Measurements from ENCODE around the gene GEMIN4.
"Not testable (repeated sequence)": the region's sequence is repeated elsewhere in the genome, so short reads cannot be mapped to it uniquely, and the experiment has no call there.

GEMIN4 gene

DNA sequence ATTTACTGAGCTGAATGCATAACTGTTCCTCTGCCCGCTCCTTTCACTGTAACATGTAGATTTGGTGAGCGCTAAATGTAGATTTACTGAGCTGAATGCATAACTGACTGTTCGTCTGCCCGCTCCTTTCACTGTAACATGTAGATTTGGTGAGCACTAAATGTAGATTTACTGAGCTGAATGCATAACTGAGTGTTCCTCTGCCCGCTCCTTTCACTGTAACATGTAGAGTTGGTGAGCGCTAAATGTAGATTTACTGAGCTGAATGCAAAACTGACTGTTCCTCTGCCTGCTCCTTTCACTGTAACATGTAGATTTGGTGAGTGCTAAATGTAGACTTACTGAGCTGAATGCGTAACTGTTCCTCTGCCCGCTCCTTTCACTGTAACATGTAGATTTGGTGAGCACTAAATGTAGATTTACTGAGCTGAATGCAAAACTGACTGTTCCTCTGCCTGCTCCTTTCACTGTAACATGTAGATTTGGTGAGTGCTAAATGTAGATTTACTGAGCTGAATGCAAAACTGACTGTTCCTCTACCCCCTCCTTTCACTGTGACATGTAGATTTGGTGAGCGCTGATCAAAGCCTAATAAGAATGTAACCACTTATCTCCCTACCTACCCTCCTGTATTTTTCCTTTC is 3.4 kb upstream of the GEMIN4 start:
- not testable (repeated sequence) for H3K4me3 Mint-ChIP-seq, H3K27me3 Mint-ChIP-seq, H3K27ac Mint-ChIP-seq, H3K9me3 Mint-ChIP-seq, ATAC-seq
- H3K36me3 Mint-ChIP-seq: peaks cover 35% of the 10 kb centered on the region
- peaks cover 18% of the 10 kb centered on the region for H3K4me1 Mint-ChIP-seq

DNA sequence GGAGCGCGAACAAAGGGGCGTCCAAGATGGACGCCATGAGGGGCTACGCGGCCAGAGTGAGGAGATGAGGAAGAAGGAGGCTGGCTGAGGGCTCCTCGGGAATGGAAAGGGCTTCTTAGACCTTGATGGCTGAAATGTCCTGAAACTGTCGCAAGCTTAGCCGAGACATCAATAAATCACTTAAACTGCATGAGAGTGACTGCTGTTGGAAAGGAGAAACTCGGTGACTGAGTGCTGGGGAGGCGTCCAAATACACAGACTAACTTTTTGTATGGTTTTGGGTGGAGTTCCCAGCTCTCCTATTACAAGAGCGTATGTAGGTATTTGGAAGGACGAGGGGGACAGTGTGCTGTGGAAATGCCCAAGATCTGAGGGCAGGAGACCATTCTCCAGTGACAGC is 1.4 kb upstream of the GEMIN4 start:
- H3K9me3 Mint-ChIP-seq: no peaks in the 10 kb centered on the region
- H3K27me3 Mint-ChIP-seq: no peaks in the 10 kb centered on the region
- peaks cover 35% of the 10 kb centered on the region for H3K4me1 Mint-ChIP-seq
- H3K36me3 Mint-ChIP-seq: peaks cover 29% of the 10 kb centered on the region
- ATAC-seq: no peak
- no peak overlapping the region for H3K27ac Mint-ChIP-seq
- H3K4me3 Mint-ChIP-seq: no peak overlapping the region

DNA sequence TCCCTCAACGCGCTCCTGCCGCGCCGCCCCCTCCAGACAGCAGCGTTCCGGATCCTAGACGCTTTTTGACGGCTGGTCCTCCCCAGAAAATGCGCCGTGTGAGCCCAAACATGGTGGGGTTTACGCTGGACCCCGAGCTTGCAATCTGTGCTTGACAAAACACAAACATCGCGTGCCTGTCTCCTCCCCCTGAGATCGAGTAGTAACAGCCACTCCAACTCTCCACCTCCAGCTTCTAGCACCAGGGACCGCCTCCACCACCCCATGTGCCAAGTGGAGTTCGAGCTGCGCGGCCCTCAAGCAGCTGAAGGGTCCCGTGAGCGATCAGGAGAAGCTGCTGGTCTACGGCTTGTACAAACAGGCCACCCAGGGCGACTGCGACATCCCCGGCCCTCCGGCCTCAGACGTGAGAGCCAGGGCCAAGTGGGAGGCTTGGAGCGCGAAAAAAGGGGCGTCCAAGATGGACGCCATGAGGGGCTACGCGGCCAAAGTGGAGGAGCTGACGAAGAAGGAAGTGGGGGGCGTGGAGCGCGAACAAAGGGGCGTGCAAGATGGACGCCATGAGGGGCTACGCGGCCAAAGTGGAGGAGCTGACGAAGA is 656 bp upstream of the GEMIN4 start:
- Mint-ChIP-seq H3K27me3 (no peaks in the 10 kb centered on the region), H3K27ac (peak overlapping the region; percentile 99), H3K9me3 (no peaks in the 10 kb centered on the region), H3K4me1 (peaks cover 38% of the 10 kb centered on the region), H3K4me3 (peak overlapping the region; percentile 98), H3K36me3 (peaks cover 36% of the 10 kb centered on the region)
- peak; percentile 13 for ATAC-seq

DNA sequence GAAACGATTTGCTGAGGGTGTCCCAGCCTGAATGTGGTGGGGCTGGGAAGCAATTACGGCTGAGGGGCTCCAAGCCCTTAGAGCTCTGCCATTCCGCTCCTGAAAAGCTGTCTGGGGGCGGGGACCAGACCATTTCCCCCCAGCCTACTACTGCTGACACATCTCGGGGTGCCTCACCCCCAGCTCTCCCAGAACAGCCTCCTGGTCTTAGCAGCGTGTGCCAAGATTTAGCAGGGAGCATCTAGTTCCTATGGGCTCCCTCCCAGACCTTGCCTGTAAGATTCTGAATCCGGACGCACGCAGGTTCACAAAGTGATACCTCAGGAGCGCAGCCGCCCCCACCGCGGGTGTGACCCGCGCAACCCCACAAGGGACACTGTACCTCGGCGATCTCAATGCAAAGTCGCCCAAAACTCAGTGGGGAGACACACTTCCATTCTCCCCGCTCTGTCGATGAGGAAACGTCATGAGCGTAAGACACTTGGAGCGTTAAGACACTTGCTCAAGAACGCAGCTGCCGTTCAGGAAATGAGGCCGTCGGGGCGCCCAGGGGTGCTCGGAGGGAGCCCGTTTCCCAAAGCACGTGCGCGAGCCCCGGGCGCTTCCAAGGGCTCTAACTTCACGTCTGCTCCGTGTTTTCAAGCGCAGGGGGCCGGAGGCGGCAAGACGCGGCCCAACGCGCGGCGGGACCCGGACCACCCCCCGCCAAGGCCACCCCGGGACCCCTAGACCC is 629 bp downstream of the GEMIN4 start:
- Mint-ChIP-seq H3K27ac (peak overlapping the region; percentile 99), H3K27me3 (no peaks in the 10 kb centered on the region), H3K4me3 (peak overlapping the region; percentile 98), H3K36me3 (peaks cover 36% of the 10 kb centered on the region), H3K9me3 (no peaks in the 10 kb centered on the region), H3K4me1 (peaks cover 38% of the 10 kb centered on the region)
- peak; percentile 67 for ATAC-seq

DNA sequence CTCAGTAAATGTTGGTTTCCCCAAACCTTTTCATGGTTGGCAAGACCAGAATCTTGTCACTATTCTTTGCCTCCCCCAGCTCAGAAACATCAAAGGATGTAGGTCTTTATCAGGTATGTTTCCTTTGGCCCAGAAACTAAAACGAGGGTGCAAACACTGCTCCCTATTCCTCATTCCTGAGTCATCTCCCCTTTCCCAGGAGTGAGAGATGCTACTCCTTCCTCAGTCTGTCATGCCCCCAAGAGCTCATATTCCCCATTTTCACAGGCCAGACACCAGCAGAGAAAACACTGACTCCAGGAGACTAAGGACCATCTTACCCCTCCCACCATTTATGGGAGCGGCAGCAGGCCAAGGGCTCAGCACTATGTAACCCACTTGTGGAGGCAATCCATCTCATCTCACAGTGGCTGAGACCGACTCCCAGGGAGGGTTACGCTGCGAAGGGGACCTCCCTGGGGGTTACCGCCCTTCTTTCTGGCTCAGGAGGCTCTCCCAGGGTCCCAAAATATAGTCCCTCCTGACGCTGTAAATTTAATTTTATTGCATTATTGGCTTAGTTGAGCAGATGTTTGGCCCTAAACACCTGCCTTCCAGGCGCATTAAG is 1.5 kb downstream of the GEMIN4 start:
- H3K9me3 Mint-ChIP-seq: no peaks in the 10 kb centered on the region
- peaks cover 32% of the 10 kb centered on the region for H3K36me3 Mint-ChIP-seq
- H3K27ac Mint-ChIP-seq: peak overlapping the region; percentile 99
- no peaks in the 10 kb centered on the region for H3K27me3 Mint-ChIP-seq
- no peak for ATAC-seq
- H3K4me3 Mint-ChIP-seq: peak overlapping the region; percentile 98
- H3K4me1 Mint-ChIP-seq: peaks cover 38% of the 10 kb centered on the region

DNA sequence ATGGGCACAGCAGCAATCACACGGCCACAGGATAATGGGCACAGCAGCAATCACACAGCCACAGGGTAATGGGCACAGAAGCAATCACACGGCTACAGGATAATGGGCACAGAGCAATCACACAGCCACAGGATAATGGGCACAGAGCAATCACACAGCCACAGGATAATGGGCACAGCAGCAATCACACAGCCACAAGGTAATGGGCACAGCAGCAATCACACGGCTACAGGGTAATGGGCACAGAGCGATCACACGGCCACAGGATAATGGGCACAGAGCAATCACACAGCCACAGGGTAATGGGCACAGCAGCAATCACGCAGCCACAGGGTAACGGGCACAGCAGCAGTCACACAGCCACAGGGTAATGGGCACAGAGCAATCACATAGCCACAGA is 2.7 kb downstream of the GEMIN4 start:
- not testable (repeated sequence) for ATAC-seq, H3K27me3 Mint-ChIP-seq, H3K27ac Mint-ChIP-seq, H3K4me3 Mint-ChIP-seq, H3K9me3 Mint-ChIP-seq
- Mint-ChIP-seq H3K4me1 (peaks cover 38% of the 10 kb centered on the region), H3K36me3 (peaks cover 42% of the 10 kb centered on the region)

DNA sequence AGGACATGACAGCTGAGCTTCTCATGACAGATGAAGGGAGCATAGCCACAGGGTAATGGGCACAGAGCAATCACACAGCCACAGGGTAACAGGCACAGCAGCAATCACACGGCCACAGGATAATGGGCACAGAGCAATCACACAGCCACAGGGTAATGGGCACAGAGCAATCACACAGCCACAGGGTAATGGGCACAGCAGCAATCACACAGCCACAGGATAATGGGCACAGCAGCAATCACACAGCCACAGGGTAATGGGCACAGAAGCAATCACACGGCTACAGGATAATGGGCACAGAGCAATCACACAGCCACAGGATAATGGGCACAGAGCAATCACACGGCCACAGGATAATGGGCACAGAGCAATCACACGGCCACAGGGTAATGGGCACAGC is 3.5 kb downstream of the GEMIN4 start:
- H3K4me3 Mint-ChIP-seq, H3K27me3 Mint-ChIP-seq, H3K27ac Mint-ChIP-seq, ATAC-seq, H3K9me3 Mint-ChIP-seq: not testable (repeated sequence)
- H3K36me3 Mint-ChIP-seq: peaks cover 50% of the 10 kb centered on the region
- peaks cover 38% of the 10 kb centered on the region for H3K4me1 Mint-ChIP-seq

DNA sequence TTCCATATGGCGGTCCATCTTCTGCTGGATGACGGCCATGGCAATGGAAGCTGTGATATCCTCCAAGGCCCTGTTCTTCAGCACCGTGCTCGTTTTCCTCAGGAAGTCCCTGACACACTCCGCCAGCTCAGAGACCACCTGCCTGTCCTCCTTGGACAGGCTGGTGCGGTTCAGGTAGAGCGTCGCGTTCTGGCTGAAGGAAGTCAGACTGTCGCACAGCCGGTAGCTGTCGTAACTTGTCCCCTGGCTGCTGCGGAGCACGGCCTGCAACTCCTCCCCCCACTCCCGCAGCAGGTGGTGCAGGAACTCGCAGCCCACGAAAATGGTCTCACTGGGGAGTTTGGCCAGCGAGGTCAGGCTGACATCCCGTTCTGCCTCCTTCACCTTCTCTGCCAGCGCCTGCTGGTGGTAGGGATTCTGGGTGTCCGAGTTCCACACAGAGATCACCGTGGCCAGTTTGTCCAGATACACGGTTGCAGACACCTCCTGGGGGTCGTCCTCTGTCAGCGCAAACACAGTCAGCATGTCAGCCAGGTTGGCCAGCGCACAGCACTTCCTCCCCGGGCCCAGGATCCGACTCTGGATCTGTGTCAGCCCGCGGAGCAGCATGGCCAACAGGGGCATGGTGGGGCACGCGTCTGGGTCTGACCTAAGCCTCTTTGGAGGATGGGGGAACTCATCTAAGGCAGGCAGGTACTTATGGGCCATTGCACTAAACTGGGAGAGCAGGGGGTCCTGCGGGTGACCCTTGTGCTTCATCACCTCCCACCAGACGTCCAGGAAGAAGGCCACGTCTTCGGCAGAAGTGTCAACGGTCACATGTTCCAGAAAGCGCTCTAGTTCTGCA is 5.1 kb downstream of the GEMIN4 start:
- H3K36me3 Mint-ChIP-seq: peaks cover 58% of the 10 kb centered on the region
- no peaks in the 10 kb centered on the region for H3K9me3 Mint-ChIP-seq
- H3K27ac Mint-ChIP-seq: no peak overlapping the region
- no peak for ATAC-seq
- no peaks in the 10 kb centered on the region for H3K27me3 Mint-ChIP-seq
- H3K4me3 Mint-ChIP-seq: no peak overlapping the region
- H3K4me1 Mint-ChIP-seq: peaks cover 32% of the 10 kb centered on the region

DNA sequence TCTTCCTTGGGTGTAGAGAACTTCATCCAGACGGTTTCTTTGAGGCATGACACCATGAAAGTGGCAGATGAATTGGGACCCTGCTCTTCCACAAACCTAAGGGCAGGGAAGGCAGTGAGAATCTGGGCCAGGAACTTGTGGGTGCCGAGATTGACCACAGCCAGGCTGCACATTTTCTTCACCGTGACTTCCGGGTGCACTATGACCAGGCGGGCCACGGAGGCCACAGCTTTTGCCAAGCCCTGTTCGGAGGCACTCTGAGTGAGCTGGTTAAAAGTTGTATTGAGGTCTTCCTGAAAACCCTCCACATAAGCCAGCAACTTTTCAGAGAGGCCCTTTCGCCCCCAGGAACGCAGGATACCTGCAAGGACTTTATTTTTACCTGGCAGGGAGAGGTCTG is 5.9 kb downstream of the GEMIN4 start:
- no peaks in the 10 kb centered on the region for H3K9me3 Mint-ChIP-seq
- no peaks in the 10 kb centered on the region for H3K27me3 Mint-ChIP-seq
- no peak for ATAC-seq
- no peak overlapping the region for H3K4me3 Mint-ChIP-seq
- H3K27ac Mint-ChIP-seq: no peak overlapping the region
- peaks cover 61% of the 10 kb centered on the region for H3K36me3 Mint-ChIP-seq
- peaks cover 33% of the 10 kb centered on the region for H3K4me1 Mint-ChIP-seq

DNA sequence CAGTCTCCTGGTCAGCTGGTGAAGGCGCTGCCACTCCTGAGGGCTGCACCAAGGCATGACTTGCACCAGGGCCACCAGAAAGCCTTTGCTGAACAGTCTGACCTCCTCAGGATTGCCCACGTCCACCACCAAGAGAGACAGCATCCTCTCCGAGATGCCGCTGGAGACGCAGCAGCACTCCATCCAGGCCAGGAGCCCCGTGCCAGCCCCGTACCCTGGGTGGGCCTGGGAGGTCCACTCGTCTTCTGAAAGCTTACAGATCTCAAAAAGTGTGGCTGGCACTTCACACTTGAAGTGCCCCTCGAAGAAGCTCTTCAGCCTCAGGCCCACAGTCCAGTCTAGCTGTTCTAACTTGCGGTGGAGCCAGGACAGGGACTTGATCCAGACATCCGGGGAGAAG is 6.7 kb downstream of the GEMIN4 start:
- no peak for ATAC-seq
- Mint-ChIP-seq H3K36me3 (peaks cover 61% of the 10 kb centered on the region), H3K4me3 (no peak overlapping the region), H3K4me1 (peaks cover 33% of the 10 kb centered on the region), H3K27ac (no peak overlapping the region), H3K9me3 (no peaks in the 10 kb centered on the region), H3K27me3 (no peaks in the 10 kb centered on the region)

DNA sequence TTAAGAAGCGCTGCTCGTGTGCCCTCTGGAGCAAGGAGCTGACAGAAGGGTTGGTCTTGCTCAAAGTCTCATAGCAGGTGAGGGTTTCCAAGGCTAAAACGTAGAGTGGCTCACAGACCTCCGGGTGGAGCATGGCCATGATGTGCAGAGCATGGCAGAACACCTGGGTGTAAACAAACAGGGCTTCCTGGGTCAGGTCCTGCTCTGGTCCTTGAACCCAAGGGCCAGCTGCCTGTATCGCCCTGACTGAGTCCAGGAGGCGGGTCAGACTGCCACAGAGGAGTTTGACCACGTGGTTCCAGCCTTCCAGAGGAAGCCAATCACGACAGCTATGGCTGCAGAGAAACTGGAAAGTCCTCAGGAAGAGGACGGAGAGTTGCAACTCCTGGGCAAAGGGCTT is 7.1 kb downstream of the GEMIN4 start:
- peaks cover 32% of the 10 kb centered on the region for H3K4me1 Mint-ChIP-seq
- H3K9me3 Mint-ChIP-seq: no peaks in the 10 kb centered on the region
- H3K36me3 Mint-ChIP-seq: peaks cover 57% of the 10 kb centered on the region
- no peak overlapping the region for H3K4me3 Mint-ChIP-seq
- ATAC-seq: no peak
- H3K27me3 Mint-ChIP-seq: no peaks in the 10 kb centered on the region
- no peak overlapping the region for H3K27ac Mint-ChIP-seq

DNA sequence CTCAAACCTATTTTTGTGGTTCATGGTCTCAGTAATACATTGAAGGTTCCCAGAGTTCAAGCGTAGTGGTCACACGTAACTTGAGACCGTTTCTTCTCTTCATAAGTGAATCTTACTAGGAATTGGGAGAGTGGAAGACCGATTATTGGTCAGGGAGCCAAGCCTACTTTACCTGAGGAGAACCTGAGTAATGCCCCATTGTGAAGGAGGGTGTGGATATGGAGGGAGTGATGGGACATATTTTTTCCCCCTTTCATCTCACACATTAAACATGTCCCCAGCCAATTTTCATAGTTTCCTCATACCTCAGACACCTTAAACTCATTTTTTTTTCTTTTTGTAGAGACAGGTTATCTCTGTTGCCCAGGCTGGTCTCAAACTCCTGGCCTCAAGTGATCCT is 8.9 kb downstream of the GEMIN4 start:
- H3K27me3 Mint-ChIP-seq: no peaks in the 10 kb centered on the region
- H3K4me3 Mint-ChIP-seq: no peak overlapping the region
- H3K4me1 Mint-ChIP-seq: peaks cover 21% of the 10 kb centered on the region
- no peak for ATAC-seq
- no peaks in the 10 kb centered on the region for H3K9me3 Mint-ChIP-seq
- H3K27ac Mint-ChIP-seq: no peak overlapping the region
- peaks cover 57% of the 10 kb centered on the region for H3K36me3 Mint-ChIP-seq

DNA sequence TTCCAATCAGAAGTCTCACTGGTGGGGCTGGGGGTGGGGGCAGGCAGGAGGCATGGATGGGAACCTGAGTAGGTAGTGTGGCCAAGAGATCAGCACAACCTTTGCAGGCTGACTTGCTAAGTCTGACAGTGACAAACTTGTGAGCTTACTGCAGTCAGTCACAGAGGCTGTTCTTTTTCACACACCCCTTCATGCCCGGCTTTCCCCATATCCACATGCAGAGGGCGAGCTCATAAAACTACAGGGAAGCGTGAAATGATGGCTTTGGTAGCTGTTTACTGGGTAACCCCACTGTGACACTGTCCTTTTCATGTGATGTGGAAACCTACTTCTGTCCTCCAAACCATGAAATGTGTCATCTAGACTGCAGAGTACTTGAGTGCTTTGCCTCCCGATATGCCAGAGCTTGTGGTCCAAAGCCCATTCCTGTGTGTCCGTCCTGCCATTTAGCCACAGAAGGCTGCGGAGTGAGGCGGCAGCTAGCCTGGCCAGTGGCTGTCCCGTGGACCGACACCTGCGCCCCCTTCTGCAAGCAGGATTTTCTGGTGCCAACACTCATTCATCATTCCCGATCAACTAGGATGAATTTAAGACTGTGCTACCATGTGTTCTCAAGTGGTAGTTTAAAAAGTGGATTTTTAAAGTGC is 9.8 kb downstream of the GEMIN4 start:
- H3K4me3 Mint-ChIP-seq: no peak overlapping the region
- no peak for ATAC-seq
- peaks cover 53% of the 10 kb centered on the region for H3K36me3 Mint-ChIP-seq
- H3K27me3 Mint-ChIP-seq: no peaks in the 10 kb centered on the region
- no peaks in the 10 kb centered on the region for H3K9me3 Mint-ChIP-seq
- no peak overlapping the region for H3K27ac Mint-ChIP-seq
- H3K4me1 Mint-ChIP-seq: peaks cover 20% of the 10 kb centered on the region

DNA sequence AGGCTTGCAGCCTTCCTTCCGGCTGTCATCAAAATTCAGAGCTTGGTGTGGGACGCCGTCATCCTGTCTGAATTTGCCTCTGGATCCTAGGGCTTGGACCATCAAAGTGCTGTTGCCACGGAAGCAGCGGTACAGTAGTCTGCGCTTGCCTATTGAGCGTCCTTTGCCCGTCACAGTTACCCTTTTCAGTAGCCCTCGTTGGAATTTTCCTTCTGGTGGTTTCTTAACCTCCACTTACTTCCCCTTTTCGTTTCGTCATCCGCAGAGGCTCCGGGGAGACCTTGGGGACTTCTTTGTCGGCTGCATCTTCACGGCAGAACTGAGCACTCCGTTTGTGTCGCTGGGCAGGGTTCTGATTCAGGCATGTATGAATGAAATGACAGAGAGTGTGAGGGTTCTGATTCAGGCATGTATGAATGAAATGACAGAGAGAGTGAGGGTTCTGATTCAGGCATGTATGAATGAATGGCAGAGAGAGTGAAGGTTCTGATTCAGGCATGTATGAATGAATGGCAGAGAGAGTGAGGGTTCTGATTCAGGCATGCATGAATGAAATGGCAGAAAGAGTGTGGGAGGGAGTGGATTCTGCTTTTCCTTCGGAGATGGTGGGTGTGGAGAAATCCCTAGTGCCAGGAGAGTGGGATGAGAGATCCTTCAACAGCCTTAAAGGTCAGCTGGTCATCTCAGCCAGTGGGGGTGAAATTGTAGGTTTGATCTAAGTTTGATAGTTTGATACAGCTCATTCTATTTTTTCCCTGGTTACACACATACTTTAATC is 11.6 kb downstream of the GEMIN4 start:
- peaks cover 38% of the 10 kb centered on the region for H3K36me3 Mint-ChIP-seq
- peak overlapping the region; percentile 28 for H3K4me3 Mint-ChIP-seq

More for the DNA sequence above, 11.6 kb downstream of the GEMIN4 start:
- peak overlapping the region; percentile 64 for H3K27ac Mint-ChIP-seq
- no peaks in the 10 kb centered on the region for H3K27me3 Mint-ChIP-seq
- no peaks in the 10 kb centered on the region for H3K9me3 Mint-ChIP-seq
- peaks cover 20% of the 10 kb centered on the region for H3K4me1 Mint-ChIP-seq
- ATAC-seq: peak; percentile 99
